ENCODE results near the gene ERP29.

The ERP29 gene

GRCh38 chr12:112000820-112001219 is 12.4 kb upstream of the ERP29 start:
- H3K4me1 ChIP-seq (ENCODE audit: insufficient read depth, low read length, poor library complexity, severe bottlenecking) = peaks cover 18% of the 10 kb centered on the region
- no peaks in the 10 kb centered on the region for H4K20me1 ChIP-seq (ENCODE audit: insufficient read depth, low read length, poor library complexity, severe bottlenecking)
- TF ChIP-seq EZH2phosphoT487 (IDR thresholded peaks at IDR 0.05; ENCODE audit: borderline replicate concordance) = no peak
- no peak for TF ChIP-seq CTCF (conservative IDR thresholded peaks at IDR 0.05; ENCODE audit: low read length)
- H3F3A ChIP-seq (ENCODE audit: low read depth) = no peaks in the 10 kb centered on the region
- H3K4me3 ChIP-seq (ENCODE audit: low read length, poor library complexity, severe bottlenecking) = no peak overlapping the region
- H2AFZ ChIP-seq (ENCODE audit: low read length) = no peak overlapping the region
- H3K36me3 ChIP-seq (ENCODE audit: insufficient read depth, low read length) = no peaks in the 10 kb centered on the region
- no peak overlapping the region for H3K9ac ChIP-seq (ENCODE audit: low read depth, low read length, poor library complexity, severe bottlenecking)
- no peak overlapping the region for H3K4me2 ChIP-seq (ENCODE audit: low read depth, low read length, poor library complexity, severe bottlenecking)
- H3K9me3 ChIP-seq (ENCODE audit: insufficient read depth, low read depth, low read length) = no peaks in the 10 kb centered on the region
- no peaks in the 10 kb centered on the region for H3K79me2 ChIP-seq (ENCODE audit: insufficient read depth, low read length)
- H3K27me3 ChIP-seq (ENCODE audit: insufficient read depth, low read length, poor library complexity, severe bottlenecking) = peaks cover 23% of the 10 kb centered on the region
- no peaks in the 10 kb centered on the region for H3K9me2 ChIP-seq (replicated peaks; ENCODE audit: low read depth, low read length)

GRCh38 chr12:112001576-112001975 is 11.7 kb upstream of the ERP29 start:
- no peaks in the 10 kb centered on the region for H3K79me2 ChIP-seq (ENCODE audit: insufficient read depth, low read length)

GRCh38 chr12:112004041-112004440 is 9.2 kb upstream of the ERP29 start:
- H3F3A ChIP-seq (ENCODE audit: low read depth) = no peaks in the 10 kb centered on the region
- peaks cover 27% of the 10 kb centered on the region for H3K27me3 ChIP-seq (ENCODE audit: insufficient read depth, low read length, poor library complexity, severe bottlenecking)
- peaks cover 18% of the 10 kb centered on the region for H3K4me1 ChIP-seq (ENCODE audit: insufficient read depth, low read length, poor library complexity, severe bottlenecking)
- no peak overlapping the region for H3K4me2 ChIP-seq (ENCODE audit: low read depth, low read length, poor library complexity, severe bottlenecking)
- H3K36me3 ChIP-seq (ENCODE audit: insufficient read depth, low read length) = no peaks in the 10 kb centered on the region
- H3K9me3 ChIP-seq (ENCODE audit: insufficient read depth, low read depth, low read length) = no peaks in the 10 kb centered on the region
- no peak overlapping the region for H3K9ac ChIP-seq (ENCODE audit: low read depth, low read length, poor library complexity, severe bottlenecking)
- no peaks in the 10 kb centered on the region for H4K20me1 ChIP-seq (ENCODE audit: insufficient read depth, low read length, poor library complexity, severe bottlenecking)
- H3K9me2 ChIP-seq (replicated peaks; ENCODE audit: low read depth, low read length) = no peaks in the 10 kb centered on the region
- H2AFZ ChIP-seq (ENCODE audit: low read length) = no peak overlapping the region
- no peak overlapping the region for H3K4me3 ChIP-seq (ENCODE audit: low read length, poor library complexity, severe bottlenecking)
- TF ChIP-seq EZH2phosphoT487 (IDR thresholded peaks at IDR 0.05; ENCODE audit: borderline replicate concordance) = no peak
- no peak for TF ChIP-seq CTCF (conservative IDR thresholded peaks at IDR 0.05; ENCODE audit: low read length)
- no peaks in the 10 kb centered on the region for H3K79me2 ChIP-seq (ENCODE audit: insufficient read depth, low read length)

More at GRCh38 chr12:112001576-112001975, 11.7 kb upstream of the ERP29 start:
- Histone ChIP-seq H2AFZ (ENCODE audit: low read length) (no peak overlapping the region), H4K20me1 (ENCODE audit: insufficient read depth, low read length, poor library complexity, severe bottlenecking) (no peaks in the 10 kb centered on the region), H3K9me2 (replicated peaks; ENCODE audit: low read depth, low read length) (no peaks in the 10 kb centered on the region), H3K4me2 (ENCODE audit: low read depth, low read length, poor library complexity, severe bottlenecking) (peak overlapping the region; percentile 41), H3K9ac (ENCODE audit: low read depth, low read length, poor library complexity, severe bottlenecking) (no peak overlapping the region), H3K4me3 (ENCODE audit: low read length, poor library complexity, severe bottlenecking) (no peak overlapping the region), H3K27me3 (ENCODE audit: insufficient read depth, low read length, poor library complexity, severe bottlenecking) (peaks cover 27% of the 10 kb centered on the region), H3F3A (ENCODE audit: low read depth) (no peaks in the 10 kb centered on the region), H3K4me1 (ENCODE audit: insufficient read depth, low read length, poor library complexity, severe bottlenecking) (peaks cover 18% of the 10 kb centered on the region), H3K9me3 (ENCODE audit: insufficient read depth, low read depth, low read length) (no peaks in the 10 kb centered on the region), H3K36me3 (ENCODE audit: insufficient read depth, low read length) (no peaks in the 10 kb centered on the region)
- TF ChIP-seq EZH2phosphoT487 (IDR thresholded peaks at IDR 0.05; ENCODE audit: borderline replicate concordance) = no peak
